D341Med (cell line): ENCODE data around the gene AQR.

ENCODE experiments used
- DNase-seq: peaks from one replicate; pipeline ENCODE4 v3.0.0; 2012; ENCODE audit warnings: low spot score

Gene AQR

DNA sequence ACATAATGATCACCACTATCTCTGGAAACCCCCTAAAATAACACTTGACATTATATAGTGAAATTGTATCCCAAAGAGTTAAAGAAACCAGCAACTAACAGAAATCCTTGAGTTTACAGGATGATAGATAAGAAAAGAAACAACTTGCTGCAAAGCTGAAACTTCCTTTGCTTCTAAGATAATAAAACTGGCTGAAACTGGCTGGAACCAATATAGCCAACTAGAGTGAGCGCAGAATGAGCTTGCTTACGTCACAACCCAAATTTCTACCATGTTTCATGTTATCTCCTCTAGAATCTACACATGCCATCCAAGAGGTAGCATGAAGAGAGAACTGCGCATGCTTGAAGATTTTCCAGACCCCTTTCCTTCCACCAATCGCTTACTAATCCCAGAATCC, 90.4 kb downstream of the AQR start:
- DNase-seq, result no peak

- DNase-seq, result no peak
Observed at GRCh38 chr15:34876640-34877039, 92.9 kb downstream of the AQR start.

DNA sequence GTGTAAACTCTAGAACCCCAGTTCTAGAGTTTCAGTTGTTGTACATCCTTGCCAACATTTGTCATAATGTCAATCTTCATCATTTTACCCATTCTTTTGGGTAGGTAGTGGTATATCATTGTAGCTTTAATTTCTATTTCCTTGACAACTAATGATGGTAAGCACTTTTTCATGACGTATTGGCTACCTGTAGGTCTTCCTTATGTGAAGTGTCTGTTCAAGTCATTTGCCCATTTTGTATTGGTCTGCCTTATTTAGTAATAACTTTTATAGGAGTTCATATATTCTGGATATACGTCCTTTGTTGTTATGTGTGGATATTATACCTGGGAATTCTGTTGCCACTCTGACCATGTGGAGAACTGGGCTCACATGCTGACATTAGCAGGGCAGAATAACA, 100.4 kb downstream of the AQR start:
- DNase-seq, result no peak

GRCh38 chr15:34865531-34865930, 104.0 kb downstream of the AQR start:
- DNase-seq, result no peak

GRCh38 chr15:34861214-34861613, 108.3 kb downstream of the AQR start:
- no peak for DNase-seq

DNA sequence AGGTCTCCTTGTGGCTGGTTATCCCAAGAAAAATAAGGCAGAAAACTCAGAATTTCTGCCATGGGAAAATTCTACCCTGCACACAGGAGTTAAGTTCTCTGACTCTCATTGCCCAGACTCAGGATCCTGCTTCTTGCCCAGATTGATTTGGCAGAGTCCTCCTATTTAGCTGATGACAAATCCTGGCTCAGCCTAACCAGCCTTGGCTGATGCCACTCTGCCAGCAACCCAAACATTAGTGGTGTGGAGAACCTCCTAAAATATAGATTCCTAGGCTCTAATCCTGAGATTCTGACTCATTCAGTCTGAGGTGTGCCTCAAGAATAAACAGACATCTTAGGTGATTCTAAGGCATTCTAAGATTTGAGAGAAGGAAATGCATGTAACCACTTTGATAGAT, 113.6 kb downstream of the AQR start:
- no peak for DNase-seq

GRCh38 chr15:34855413-34855812, 114.1 kb downstream of the AQR start:
- no peak for DNase-seq

DNA sequence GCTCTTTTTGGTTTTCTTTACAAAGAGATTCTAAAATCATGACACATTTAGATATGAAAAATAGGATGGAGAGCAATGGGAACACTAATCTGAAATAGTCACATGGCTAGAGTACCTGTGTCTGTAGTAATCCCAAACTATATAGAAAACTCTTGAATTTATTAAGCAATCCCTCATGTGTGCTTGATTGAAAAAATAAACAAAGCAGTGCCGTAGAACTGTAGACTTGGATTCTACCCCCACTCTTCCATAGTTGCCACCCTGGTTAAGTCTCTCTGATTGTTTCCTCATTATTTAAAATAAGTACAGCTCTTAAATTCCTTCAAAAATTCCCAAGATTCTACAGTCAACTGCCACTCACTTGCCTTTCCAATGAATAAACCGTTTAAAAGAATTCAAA, 115.3 kb downstream of the AQR start:
- no peak for DNase-seq

DNA sequence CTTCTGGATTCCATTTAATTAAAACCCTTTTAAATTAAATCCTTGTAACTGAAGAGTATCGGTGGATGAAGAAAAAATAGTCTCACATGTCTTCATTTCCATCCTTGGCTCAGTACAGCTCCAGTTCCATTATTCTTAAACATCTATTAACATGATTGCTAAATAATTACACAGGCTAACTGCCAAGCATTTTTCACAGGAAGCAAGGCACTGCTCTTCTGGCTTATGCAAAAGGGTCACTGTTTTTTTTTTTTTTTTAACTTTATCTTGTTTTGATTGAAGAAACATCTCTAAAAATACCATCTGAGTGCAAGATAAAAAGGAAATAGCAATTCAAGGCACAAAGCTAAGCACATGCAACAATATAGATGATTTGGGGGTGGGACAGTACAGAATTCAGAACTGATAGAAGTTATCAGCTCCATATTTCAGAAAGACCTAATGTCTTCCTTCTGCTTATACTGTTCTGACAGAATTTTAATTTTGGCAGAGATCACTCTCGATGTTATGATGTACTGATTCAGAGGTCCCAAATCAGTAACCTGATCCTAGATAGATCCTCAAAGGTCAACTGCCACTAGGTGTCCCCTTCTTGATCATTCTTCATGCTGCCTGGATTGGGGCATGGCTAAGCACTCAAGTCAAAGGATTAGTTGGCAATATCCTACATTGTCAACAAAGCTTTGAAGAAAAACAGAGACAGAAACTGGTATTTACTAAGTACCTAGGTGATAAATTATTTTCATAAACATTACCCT, 116.4 kb downstream of the AQR start:
- DNase-seq, result no peak

DNA sequence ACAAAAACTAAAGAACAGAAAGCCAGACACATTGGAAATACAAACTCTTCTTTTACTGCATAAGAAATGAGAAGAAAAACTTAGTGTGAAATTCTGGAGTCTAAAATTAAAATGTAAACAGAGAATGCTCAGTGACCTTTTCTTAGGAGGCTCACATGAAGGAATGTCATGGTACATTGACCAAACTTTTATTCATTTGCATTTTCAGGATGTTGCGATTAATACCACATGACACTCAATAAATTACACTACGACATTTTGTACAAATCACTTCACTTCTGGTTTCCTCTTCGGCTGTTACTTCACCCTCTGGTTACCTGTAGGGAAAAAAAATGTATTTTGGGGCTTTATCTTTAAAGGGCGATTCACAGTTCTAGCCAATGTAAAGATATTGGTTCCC, 117.8 kb downstream of the AQR start:
- DNase-seq, result no peak

DNA sequence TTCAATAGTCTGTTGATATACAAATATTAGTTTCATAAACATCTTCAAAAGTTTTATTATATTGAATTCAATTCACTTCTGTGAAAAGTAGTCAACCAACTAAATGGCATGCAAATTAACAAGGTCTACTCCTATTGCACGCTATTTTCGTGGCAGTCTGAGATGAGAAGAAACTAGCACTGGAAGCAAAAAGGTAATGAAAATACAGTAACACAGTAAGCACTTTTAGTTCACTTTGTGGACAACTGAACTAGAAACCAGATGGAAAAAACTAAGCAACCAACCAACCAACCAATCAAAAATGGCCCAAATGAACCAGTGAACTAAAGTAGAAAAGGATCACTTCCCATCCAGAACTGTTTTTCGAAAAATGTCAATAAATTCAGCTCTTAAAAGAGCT, 118.5 kb downstream of the AQR start:
- DNase-seq, result no peak

DNA sequence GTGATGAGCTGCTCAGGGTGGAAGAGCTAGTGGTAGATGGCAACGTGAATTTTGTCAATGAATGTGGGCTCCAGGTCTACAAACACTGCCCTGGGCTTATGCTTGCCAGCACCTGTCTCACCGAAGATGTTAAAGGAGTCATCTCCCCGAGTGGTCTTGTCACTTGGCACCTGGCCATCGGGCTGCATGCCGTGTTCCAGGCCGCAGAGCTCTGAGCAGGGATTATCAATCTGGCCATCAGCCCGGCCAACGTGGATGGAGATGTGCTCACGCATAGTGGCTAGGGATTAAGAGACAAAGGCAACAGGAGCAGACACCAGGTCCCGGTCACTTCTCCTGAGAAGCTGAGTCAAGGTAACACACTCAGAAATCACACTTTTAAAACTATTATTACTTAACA, 119.4 kb downstream of the AQR start:
- DNase-seq, result peak; percentile 46

DNA sequence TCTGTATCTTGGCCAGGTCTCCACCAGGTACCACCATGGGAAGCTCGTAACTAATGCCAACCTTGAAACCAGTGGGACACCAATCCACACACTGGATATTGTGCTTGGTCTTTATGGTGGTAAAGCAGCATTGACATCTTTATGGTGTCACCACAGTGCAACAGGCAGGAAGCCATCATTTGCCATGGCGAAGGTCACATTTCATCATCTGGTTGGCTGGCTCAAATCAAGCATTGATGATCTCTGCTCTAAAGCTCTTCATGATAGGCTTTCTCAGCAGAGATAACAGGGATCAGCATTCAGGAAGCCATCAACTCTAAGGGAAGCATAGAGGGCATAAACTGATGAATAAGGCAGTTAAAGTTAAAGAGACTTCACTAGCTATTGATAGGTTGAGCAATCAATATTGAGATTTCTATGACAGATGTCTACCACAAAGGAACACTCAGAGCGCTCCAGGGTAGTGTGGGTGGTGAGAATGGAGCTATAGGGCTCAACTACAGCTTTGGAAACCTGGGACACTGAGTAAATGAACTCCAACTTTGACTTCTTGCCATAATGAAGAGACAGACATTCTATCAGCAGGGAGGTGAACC, 120.1 kb downstream of the AQR start:
- DNase-seq, result no peak

GRCh38 chr15:34847598-34847997, 121.9 kb downstream of the AQR start:
- DNase-seq, result no peak

GRCh38 chr15:34841262-34841725, 128.2 kb downstream of the AQR start:
- no peak for DNase-seq

DNA sequence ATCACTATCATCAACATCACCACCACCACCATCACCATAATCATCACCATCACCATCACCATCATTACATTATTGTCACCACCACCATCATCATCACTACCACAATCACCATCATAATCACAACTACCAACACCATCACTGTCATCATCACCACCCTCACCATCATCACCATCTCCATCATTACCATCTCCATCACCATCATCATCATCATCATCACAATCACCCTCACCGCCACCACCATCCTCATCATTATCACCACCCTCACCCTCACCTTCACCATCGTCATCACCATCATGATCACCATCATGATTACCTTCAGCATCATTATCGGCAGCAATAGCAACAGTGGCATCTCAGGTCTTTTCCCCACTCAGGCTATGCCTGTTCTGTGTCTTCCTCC, 131.3 kb downstream of the AQR start:
- no peak for DNase-seq

DNA sequence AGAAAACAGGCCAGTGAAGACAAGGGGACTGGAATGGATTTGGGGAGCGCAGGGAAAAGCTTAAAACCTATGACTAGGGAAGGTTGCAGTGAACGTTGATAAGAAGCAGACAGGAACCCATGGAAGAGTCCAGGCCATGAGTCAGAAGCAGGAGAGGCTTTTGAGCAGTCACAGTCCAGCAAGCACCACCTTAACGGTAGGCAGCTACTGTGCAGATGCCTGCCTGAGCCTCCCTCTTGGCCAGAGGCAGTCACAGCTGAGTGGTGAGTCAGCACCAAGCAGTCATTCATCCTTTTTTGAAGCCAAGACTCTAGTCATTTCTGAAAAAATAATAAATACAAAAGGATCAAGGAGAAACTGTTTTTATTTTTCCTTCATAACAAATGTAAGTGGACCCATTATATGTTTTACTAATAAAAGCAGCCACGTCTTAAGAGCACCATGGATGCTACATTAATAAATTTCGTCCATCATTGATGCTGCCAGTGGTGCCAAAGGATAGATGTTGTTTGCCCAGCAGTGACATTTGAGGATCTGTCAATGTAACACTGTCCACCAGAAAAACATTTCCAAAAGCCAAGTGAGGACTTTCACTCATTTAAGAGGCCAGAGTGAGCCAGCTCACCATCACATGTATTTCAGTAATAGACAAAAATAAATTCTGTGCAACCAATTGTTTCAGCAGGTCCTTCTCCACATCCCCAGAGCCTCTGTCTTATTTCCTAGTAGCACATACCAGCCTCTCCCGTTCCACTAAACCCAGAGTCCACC, 132.1 kb downstream of the AQR start:
- DNase-seq, result no peak

DNA sequence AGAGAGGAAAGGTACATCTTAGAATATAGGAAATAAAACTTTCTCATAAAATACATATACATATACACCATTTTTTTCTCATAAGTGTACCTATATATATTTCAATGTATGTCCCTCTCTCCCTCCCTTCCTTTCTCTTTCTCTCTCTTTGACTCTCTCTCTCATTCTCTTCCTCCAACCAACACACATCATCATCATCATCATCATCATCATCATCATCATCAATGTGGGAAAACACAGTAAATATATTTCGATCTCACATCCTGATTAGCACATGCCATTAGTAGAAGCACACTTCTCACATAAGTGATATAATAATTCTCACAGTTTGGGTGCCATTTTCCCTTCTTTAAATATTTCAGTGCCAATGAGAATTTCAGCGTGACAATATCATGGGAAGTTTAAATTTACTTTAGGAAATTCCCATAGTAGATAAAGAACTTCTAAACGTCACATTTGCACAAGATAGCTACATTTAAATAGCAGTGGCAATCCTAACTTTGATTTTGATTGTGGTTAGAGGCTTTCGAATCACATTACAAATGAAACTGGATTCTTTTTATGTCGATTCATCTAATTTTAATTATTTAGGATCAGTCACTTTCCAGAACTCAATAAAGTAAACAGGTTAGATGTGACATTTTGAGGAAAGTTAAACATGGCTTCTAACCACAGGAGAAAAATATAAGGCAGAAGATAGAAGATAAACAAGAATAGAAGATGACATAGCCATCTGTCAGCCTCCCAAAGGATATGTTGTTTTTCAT, 141.2 kb downstream of the AQR start:
- DNase-seq, result no peak

DNA sequence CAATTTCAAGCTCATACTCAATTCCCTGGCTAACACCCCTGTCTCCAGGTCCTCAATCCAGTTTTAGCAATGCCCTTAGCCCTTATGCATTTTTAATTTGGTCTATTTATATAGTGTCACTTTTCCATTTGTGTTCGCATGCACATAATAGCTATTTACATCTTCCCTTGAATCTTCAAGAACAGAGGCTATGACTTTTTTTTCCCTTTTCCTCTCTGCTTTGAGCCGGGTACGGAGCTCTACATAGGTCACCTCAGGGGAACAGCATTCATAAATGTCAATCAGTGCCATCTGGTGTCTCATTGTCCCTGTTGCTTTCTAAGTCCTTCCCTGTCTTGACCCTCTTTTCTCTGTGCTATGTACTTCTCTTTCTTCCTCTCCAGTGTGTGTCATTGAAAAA, 147.7 kb downstream of the AQR start:
- DNase-seq, result peak; percentile 45

GRCh38 chr15:34820110-34820509, 149.4 kb downstream of the AQR start:
- DNase-seq, result no peak

DNA sequence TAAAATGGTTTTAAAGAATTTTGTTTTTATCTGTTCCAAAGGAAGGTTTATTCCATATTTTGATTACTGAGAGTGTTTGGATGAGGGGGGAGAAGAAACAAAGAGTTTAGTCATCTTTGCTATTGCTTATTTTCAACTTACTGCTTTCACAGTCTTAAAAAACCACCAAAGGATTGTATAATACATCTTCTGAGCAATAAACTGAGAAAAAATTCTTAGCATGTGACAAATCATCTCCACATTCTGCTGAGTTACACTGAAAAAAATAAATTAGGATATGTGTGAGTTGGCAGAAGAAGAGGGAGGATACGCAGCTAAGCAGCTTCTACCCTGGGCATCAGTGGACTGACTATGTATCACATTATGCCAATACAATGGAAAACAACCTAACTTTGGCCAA, 151.0 kb downstream of the AQR start:
- no peak for DNase-seq

DNA sequence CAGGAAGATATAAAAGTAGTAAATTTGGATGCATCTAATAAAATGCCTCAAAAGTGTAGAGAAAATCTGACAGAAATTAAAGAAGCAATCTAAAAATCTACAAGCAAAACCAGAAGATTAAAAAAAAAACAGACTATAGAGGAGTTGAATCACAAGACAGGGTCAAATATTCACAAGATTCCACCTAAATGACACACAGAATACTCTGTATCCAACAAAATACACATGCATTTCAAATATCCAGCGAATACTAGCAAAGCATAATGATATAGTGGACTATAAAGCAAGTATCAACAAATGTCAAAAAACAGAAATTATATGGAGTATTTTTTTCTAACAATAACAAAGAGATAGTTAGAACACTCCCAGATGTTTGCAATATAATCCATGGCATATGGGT, 153.7 kb downstream of the AQR start:
- DNase-seq, result no peak
